M059J (cell line): ENCODE measurements around the gene TMC7. TPM values are rescaled to one million over a fixed set of nuclear protein-coding genes. Genes with fewer than 3 reads are reported as not detected.
"Not testable (repeated sequence)": the region's sequence is repeated elsewhere in the genome, so short reads cannot be mapped to it uniquely, and the experiment has no call there.

Experiments
- DNase-seq: peaks from one replicate; pipeline ENCODE4 v3.0.0-alpha.2; 2012; ENCODE audit warnings: low read depth
- total RNA-seq: library from RNA; depleted of rRNA; stranded (reverse); fragments of >200 nt; shearing (Covaris generic); gene quantifications from 2 replicates; pipeline ENCODE4 v1.2.3, GENCODE V29; 2014; rRNA removed

The TMC7 gene
- total RNA-seq: 0.20 and 0.71 TPM in 2 replicates

GRCh38 chr16:18983565-18984434 lies at the start of gene TMC7:
Gene TMC7, plus strand, starts transcription at chr16:18983934. Its CDS starts 130 bp downstream, at chr16:18984064.
- peak; percentile 86 for DNase-seq

DNA sequence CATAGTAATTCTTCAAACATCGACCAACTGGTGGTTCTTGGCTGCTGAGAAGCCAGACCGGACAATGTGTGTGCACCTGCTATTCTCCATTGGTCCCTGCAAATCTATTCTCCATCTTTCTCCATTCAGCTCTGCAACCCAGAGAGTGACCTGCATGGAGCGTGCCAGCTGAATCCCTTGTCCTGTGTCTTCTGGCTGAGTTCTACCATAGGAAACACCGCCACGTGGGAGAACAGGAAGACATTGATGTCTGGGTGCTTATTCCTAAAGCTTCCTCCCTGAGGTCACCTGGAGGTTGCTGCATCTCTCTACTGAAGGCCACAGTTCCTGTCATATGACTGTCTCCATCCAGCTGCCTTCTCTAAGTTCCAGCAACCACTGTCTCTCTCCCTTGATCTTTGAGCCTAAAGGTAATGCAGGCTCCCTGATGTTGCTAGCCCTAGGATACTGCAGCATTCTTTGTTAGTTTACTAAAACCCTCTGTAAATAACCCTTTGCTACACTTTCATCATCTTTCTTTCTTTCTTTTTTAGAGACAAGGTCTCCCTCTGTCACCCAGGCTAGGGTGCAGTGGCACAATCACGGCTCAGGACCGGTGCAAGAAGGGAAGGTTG lies 46.9 kb upstream of the TMC7 start:
- DNase-seq: no peak

DNA sequence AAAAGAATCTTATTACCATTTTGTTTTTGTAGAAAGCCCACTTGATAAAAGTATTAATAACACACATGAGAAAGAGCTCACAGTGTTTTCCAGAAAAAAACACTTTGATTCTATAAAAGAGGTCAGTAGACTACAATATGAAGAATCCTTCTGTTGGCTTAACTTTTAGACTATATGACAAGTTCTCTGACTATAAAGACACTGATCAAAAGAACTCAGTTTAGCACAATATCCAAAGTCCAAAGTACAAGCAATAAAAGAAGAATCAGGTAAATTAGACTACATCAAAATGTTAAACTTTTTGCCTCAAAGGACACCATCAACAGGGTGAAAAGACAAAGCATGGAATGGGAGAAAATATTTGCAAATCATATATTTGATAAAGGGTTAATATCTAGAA lies 46.3 kb upstream of the TMC7 start:
- DNase-seq: no peak

DNA sequence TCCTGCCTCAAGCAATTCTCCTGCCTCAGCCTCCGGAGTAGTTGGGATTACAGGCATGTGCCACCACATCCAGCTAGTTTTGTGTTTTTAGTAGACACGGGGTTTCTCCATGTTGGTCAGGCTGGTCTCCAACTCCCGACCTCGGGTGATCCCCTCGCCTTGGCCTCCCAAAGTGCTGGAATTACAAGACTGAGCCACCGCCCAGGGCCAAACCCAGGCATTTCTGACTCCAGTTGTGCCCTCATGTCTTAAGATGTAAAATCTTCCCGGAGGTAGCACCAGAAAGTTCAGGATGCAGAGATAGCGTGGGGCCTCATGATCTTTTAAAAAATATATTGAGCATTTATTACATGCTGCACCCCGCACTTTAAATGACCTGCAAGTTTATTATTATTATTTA lies 44.7 kb upstream of the TMC7 start:
- DNase-seq: no peak

- DNase-seq: no peak
Observed at GRCh38 chr16:18941471-18941870, 42.3 kb upstream of the TMC7 start.

DNA sequence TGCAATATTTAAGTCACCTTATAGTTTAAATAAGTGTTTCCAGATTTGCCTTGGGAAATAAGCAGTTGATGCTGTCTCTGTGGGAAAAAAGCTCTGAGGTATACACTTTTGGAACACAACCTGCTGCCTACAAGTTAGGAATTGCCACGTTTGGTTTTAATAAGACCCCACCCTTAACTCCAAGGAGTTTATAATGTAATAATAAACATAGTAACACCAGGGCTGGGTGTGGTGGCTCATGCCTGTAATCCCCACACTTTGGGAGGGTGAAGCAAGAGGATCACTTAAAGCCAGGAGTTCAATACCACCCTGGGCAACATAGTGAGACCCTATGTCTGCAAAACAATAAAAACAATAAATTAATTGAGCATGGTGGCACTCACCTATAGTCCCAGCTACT lies 41.7 kb upstream of the TMC7 start:
- no peak for DNase-seq

DNA sequence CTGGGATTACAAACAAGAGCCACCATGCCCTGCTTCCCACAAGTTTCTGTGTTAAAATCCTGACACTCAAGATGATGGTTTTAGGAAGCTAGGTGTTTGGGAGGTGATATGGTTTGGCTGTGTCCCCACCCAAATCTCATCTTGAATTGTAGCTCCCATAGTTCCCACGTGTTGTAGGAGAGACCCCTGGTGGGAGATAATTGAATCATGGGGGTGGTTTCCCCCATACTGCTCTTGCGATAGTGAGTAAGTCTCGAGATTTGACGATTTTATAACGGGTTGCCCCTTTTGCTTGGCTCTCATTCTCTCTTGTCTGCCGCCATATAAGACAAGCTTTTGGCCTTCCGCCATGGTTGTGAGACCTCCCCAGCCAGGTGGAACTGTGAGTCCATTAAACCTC lies 40.3 kb upstream of the TMC7 start:
- no peak for DNase-seq

DNA sequence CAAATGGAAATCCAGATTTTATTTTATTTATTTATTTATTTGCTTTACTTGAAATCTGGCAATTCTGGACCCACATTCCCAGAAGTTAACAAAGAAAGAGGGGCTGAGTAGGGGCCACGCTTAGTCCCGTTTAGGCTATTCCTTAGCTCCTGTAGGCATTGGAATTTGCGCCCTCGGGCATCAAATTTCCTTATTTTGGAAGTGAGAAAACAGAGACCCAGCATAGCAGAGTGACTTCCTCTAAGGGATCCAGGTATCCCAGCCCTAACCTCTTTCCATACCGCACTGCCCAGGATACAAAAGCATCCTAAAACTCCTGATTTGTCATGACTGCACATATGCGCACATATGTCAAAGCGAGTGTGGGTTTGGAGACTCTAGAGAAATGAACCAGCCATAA lies 38.5 kb upstream of the TMC7 start:
- no peak for DNase-seq

DNA sequence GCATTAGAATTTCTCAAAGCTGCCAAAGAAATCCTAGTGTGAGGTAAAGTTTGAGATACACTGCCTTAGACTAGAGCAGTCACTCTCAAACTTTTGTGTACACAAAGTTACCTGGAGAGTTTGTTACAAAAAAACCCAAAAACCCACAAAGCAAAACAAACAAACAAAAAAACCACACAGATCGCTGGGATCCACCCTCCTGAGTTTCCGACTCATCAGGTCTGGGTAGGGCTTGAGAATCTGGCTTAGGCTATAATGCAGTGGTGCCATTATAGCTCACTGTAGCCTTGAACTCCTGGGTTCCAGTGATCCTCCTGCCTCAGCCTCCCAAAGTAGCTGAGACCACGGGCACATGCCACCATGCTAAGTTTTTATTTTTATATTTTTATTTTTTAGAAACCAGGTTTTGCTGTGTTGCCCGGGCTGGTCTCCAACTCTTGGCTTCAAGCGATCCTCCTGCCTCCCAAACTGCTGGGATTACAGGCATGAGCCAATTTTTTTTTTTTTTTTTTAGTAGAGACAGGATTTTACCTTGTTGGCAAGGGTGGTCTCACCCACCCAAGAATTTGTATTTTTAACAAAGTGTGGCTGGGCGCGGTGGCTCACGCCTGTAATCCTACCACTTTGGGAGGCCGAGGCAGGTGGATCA lies 35.2 kb upstream of the TMC7 start:
- peak; percentile 44 for DNase-seq

DNA sequence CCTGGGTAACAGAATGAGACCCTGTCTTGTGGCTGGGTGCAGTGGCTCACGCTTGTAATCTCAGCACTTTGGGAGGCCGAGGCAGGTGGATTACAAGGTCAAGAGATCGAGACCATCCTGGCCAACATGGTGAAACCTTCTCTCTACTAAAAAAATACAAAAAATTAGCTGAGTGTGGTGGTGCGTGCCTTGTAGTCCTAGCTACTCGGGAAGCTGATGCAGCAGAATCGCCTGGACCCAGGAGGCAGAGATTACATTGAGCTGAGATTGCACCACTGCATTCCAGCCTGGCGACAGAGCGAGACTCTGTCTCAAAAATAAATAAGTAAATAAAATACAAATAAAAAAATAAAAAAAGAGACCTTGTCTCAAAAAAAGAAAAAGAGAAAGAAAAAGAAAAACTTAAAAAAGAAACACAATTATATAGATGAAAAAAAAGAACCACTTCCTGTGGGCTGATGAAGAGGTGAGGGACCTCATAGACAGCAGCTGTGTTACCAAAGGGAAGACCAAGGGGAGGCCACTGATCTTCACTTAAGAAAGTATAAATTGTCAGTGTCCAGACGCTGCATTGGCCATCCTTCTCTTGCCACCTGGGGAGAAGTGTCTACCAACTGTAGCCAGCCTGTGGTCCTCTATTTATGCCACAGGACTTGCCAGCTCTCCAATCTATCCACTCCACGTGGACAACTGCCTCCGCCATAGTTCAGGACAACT lies 33.1 kb upstream of the TMC7 start:
- DNase-seq: no peak

DNA sequence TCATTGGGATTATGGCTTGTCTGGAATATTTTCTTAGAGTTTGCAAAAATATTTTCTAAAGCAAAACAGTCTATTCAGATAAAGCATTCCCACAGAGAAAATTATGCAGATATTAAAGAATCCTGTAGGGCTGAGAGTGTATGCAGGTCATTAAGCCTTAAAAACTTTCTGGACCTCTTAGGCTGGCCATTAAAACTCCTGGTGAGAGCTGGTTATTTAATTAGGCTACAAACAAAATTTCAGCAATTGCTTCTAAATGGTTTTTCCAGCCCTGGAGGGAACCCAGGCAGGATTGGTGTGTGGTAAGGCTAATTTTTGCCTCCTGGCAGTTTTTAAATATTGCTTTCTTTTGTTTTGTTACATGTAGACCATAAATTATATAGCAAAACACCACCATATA lies 30.2 kb upstream of the TMC7 start:
- no peak for DNase-seq

- DNase-seq: not testable (repeated sequence)
Observed at GRCh38 chr16:18955874-18956580, 27.7 kb upstream of the TMC7 start.

DNA sequence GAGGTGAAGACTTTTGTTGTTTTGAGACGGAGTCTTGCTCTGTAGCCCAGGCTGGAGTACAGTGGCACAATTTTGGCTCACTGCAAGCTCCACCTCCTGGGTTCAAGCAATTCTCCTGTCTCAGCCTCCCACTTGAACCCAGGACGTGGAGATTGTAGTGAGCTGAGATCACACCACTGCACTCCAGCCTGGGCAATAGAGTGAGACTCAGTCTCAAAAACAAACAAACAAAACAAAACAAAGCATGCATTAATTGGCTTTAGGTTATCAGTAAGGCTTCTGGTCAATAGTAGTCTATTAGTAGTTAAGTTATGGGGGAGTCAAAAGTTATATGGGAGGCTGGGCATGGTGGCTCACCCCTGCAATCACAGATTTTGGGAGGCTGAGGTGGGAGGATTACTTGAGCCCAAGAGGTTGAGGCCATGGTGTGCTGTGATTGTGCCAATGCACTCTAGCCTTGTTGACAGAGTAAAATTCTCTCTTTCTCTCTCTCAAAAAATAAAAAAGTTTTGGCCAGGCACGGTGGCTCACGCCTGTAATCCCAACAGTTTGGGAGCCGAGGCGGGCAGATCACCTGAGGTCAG lies 27.0 kb upstream of the TMC7 start:
- not testable (repeated sequence) for DNase-seq

- DNase-seq: no peak
Observed at GRCh38 chr16:18958621-18959029, 25.1 kb upstream of the TMC7 start.

DNA sequence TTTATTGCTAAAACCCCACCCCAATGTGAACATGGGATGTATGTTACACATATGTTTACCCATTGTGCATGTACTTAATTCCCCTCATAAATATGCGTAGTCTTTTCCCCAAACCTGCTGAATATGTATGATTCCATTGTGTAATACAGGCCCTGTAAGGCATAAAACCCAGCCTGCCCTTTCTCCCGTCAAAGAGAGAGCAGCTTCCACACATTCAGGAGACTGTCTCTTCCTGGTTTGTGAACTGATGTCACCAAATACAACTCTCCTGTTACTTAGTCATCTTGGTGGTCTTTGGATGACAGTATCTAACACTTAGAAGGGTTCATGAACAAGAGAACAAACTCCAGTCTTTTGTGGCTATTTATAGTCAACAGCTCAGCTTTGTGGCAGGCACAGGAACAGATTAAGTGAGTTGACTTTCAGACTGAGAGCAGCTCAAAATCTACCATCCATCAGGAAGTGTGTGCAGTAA lies 24.7 kb upstream of the TMC7 start:
- DNase-seq: no peak

DNA sequence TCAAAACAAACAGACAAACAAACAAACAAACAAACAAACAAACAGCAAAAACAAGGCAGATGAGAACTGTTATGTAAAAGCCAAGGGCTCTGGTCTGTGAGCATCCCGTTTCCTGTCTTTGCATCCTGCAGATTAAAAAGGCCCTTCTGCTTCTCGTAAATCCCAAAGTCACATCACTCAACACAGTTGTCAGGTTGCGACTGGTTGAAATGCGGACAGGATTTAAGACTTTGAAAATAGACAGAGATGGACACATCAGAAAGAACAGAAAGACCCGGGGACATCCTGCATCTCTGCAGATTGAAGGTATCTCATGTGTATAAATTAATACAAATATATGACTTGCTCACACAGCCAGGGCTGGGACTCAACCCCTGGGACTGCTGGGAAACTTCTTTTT lies 18.2 kb upstream of the TMC7 start:
- DNase-seq: no peak

- DNase-seq: no peak
Observed at GRCh38 chr16:18966791-18967190, 16.9 kb upstream of the TMC7 start.

- DNase-seq: peak; percentile 70
Observed at GRCh38 chr16:18969050-18969854, 14.5 kb upstream of the TMC7 start.

- no peak for DNase-seq
Observed at GRCh38 chr16:18969855-18970240, 13.9 kb upstream of the TMC7 start.

- no peak for DNase-seq
Observed at GRCh38 chr16:18975109-18975508, 8.6 kb upstream of the TMC7 start.
